Stimulated activated CD8-positive, alpha-beta memory T cell treated with anti-CD3 and anti-CD28 coated beads, Interleukin-15, amount 100 ng/mL, for 4 hours (primary cell): ENCODE measurements around the gene CUTA.

ENCODE experiments used
- DNase-seq, 2 donors: peaks; one replicate each; pipeline ENCODE4 v3.0.0-alpha.2; 2020; ENCODE audit warnings: low read depth in 2 of 2

CUTA gene

DNA sequence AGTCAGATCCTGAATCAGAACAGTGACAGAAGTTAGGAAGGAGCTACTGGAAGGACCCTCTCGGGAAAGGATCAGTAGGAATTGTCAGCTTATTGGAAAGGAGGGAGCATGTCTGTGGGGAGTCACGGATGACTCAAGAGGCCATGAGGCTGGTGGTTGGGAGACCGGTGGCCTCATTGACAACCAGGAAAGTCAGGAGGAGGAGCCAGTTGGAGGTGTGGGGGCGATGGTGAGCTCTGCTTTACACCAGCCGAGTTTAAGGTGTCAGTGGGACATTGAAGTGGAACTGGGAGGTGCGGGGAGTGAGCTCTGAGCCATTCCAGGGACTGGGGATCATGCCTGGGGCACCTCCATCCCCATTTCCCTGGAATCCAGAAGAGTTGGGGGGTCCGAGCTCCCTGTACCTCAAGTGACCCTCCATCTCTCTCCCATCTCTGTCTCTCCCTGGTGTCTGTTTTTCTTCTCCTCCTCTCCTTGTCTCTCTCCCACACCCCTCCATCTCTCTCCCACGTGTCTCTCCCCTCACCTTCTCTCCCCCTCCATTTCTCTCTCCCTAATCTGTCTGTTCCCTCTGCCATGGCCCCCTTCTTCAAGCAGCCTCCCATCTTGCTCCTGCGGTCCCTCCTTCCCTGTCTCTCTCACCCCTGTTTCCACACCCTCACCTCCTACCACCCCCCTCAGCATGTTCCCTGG is 22.2 kb upstream of the CUTA start:
- DNase-seq: no peak

DNA sequence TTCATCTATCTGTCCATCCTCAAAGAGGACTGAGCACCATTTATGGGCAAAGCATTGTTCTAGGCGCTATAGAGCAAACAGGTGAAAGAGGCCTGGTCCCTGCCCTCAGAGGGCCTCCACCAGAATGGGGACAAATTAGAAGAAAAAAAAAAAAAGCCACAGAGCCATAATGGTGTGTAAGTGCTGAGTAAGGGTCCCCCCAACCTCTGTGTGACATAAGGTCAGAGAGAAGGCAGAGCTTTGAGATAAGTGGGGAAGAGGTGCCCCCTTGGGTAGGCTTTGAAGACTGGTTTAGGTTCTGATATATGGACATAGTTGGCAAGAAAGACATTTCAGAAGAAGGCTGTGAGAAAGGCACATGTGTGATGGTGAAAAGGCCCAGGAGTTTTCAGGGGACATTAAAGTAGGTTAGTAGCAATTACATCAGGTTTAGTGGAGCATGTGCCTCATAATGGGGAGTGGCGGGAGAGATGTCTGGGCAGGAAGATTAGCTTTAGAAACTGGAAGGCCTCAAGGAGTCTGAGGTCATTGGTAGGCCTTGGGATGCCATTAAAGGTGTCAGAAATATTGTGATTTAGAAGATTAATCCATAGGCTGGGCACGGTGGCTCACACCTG is 21.2 kb upstream of the CUTA start:
- no peak for DNase-seq

DNA sequence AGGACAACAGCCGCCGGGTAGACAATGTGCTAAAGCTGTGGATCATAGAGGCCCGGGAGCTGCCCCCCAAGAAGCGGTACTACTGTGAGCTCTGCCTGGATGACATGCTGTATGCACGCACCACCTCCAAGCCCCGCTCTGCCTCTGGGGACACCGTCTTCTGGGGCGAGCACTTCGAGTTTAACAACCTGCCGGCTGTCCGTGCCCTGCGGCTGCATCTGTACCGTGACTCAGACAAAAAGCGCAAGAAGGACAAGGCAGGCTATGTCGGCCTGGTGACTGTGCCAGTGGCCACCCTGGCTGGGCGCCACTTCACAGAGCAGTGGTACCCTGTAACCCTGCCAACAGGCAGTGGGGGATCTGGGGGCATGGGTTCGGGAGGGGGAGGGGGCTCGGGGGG is 19.8 kb upstream of the CUTA start:
- DNase-seq: no peak

DNA sequence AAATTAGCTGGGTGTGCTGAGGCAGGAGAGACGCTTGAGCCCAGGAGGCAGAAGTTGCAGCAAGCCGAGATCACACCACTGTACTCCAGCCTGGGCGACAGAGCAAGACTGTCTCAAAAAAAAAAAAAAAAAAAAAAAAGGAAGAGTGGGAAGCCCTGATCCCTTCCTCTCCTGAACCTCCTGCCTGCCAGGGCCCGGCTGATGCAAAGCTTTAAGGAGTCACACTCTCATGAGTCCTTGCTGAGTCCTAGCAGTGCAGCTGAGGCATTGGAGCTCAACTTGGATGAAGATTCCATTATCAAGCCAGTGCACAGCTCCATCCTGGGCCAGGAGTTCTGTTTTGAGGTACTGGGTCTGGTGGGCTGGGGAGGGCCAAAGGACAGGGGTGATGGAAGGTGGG is 17.1 kb upstream of the CUTA start:
- DNase-seq: no peak

DNA sequence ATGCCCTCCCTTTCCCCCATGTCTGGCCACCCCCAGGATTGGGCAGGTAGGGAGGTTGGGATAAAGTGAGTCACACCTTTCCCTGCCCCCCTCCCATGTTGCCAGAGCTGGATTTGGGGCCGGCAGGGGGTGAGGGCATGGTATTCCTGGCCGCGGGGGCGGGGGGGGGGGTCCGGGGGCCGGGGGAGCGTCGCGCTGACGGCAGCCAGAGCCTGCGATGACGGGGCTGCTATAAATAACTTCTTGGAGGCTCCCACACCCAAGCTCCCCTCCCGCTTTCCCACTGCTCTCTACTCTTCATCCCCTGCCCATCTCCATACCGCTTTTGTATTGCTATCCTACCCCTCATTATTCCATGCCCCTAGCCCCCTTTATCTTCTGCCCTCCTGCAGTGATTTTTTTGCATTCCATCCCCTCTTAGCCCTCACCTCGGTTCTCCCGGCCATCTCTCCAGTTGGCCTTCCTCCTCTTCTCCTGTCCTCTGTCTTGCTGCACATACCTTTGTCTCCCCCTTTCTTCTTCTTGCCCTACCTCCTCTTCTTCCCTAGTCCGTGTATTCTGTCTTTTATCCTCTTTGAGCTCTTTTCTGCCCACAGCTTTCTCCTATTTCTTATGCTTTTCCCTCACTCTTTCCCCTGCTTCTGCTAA is 15.8 kb upstream of the CUTA start:
- no peak for DNase-seq

DNA sequence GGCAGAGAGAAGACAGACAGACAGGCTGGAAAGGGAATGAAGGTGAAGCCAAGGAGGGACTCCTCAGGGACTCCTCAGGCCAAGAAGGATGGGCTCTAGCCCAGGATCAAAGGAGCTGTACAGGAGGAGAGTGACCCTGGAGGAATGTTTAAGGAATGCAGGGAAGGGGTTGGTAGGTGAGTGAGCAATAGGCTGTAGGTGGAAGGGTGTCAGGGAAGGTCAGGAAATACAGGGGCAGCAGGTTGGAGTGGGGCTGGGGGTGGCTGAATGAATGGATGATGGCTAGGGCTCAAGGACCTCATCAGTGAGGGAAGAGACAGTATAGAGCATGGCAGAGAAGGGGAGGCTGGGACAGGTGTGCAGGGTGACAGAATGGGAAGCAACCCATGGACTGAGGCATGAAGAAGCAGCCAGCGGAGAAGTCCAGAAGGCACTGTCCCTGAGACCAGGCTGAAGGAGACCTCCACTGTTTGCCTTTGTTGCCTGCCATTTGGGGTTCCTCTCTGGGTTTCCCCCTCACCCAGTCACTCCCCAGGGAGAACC is 15.2 kb upstream of the CUTA start:
- no peak for DNase-seq

DNA sequence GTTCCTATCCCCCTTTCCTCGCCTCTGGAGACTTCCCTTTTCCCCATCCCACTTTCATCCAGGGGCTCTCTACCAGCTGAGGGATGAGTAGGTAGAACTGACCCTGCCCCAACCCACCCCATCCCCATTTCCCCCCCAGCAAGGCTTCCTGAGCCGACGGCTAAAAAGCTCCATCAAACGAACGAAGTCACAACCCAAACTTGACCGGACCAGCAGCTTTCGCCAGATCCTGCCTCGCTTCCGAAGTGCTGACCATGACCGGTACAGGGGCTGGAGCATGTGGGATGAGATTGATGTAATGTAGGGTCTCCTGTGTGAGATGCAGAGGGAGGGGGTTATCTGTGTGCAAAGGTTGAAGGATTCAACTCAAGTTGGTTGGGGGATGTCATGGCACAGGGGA is 14.6 kb upstream of the CUTA start:
- DNase-seq: no peak

DNA sequence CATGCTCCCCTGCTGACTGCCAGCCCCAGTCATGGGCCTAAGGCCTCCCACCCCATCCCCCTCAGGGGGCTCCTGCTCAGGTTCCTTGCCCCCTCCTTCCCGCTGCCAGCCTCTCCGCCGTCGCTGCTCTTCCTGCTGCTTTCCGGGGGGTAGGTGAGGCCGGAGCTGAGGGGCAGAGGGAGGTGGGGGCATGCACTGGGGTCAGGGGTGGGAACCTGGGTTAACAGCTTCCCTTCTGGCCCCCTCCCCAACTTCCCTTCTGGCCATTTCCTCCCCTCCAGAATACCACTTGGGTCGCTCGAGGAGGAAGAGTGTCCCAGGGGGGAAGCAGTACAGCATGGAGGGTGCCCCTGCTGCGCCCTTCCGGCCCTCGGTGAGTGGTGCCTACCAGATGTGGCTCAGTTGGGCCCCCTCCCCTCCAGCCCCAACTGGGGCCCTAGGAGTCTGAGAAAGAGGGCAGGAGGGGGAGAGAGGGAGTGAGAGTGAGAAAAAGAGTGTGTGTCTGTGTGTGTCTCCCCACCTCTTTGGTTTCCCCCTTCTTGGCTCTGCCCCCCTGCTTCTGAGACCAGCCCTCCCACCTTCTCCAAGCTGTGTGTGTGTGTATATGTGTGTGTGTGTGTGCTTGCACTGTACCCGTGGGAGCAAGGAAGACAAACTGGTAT is 14.1 kb upstream of the CUTA start:
- DNase-seq: no peak

DNA sequence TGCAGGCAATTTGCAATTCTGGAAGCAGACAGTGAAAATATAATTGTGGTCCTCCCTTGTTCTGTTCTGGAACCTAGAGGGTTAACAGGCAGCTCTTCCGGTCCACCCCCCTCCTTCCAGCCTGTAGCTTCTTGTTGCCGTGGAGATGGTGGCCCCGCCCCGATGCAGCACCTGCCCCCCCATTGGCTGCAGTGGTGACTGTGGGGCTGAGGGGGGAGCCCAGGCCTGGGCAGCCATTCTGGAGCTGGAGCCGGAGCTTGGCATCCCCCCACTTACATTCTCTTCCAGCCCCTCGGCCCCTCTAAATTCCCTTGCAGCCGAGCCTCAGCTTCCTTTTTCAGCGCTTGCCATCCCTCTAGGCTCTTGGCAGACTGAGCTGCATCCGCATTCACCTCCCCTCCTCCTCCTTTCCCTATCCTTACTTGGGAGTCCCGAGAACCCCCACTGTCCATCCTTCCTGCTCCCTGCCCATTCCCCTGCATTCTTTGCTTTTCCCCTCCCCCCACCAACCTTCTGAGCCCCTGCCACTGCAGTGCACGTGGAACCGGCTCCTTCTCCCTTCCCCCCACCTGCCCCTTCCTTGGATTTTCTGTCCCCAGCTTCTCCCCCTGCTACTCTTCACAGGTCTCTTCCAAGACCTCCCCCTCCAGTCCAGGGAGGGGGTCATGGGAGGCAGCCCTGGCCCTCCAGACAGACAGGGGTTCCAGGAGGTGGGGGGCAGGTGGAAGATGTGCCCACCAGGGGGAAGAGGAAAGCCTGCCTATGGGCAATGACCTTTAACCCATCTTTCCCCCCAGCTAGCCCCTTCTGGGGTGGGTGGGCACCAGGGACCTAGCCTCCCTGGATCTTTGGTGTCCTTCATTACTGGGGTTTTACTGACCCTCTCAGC is 13.3 kb upstream of the CUTA start:
- DNase-seq: peak; percentile 58 to 71

DNA sequence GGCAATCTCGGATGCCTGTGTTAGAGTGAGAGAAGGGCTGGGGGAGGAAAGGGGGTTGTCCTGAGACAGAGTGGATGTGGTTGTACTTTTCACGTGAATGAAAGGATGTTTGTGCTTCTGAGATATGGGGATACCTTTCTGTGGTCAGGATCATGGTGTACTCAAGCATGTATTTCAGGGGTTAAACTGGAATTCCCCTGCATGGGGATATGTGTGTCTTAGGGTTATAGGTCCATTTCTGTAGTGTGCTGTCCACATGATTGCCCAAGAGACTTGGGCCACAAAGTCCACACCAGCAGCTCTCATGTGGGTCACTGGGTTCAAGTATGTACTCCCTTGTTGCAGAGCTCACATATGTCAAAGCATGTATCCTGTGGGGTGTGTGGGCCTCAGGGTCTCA is 12.4 kb upstream of the CUTA start:
- no peak for DNase-seq

DNA sequence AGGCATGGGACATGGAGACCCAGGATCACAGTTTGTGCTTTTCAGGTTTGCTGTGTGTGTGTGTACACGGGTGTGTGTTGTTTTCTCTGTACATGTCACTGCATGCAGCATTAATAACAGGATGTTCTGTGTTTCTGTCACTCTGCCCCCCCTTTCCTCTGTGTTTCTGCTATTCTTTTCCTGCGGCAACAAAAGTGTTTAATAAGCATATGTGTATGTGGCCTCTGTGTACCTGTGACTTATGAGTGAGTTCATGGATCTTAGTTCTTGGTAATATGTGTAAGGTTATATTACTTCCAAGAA is 11.8 kb upstream of the CUTA start:
- DNase-seq: no peak

DNA sequence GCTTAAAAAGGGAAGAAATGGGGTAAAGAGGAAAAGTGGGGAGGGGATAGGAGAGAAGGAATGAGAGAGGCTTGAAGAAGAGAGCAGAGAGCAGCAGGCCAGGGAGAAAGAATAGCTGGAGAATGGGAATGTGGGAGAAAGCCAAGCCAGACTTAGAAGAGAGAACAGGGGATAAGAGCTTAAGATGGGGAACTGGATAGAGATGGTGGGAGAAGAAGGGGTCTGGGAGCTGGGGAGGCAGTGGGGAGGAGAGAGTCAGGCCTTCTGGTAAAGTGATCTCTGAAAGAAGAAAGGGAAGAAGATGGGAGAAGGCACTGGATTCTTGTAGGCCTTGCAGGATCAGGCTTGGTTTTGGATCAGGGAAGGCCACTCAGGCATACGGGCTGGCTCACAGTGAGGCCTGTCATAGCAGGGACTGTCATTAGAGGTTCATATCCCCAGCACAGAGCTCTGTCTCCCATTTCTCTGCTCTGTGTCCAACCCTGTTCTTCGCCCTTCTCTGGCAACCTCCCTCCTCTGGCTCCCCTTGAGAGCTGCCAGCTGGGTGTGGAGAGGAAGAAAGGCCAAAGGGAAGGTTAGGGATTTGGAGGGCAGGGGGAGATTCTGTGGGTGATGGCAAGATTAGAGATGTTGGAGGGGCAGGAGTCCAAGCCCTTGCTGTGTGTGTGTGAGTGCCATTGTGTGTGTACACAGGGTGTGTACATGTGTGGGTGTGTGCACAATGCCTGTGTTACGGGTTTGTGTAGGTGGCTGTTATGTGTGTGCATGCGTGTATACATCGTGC is 11.3 kb upstream of the CUTA start:
- DNase-seq: no peak

DNA sequence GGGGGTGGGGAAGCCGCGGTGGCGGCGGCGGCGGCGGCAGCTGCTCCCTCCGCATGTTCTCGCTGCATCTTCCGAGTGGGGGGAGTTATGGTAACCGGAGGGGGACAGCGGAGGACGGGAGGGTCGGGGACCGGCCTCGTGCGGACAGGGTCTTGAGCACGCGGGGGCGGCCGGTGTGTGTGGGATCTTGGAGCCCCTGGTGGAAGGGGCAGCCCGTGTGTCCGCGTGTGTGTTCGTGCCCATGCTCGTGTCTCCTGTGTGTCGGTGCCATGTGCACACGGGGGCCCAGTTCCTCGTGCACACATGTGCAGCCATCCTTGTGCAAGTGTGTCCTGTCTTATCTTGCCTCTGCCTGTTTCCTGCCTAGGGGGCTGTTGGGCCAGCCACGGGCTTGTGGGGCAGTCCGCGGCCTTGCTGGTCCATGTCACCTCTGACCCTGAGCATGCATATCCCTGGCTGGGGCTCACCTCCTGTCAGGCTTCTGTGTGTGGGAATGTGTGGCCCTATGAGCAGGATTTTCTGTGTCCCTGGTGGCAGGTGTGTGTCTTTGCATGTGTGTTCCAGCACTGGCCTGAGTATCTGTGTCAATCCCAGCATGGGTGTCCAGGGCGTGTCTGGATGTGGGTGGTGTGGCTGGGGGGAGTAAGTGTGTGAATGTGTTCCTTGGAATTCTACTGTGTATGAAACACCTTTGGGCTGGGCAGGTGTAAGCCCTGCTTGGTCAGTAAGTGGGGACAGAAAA is 10.5 kb upstream of the CUTA start:
- DNase-seq: no peak

DNA sequence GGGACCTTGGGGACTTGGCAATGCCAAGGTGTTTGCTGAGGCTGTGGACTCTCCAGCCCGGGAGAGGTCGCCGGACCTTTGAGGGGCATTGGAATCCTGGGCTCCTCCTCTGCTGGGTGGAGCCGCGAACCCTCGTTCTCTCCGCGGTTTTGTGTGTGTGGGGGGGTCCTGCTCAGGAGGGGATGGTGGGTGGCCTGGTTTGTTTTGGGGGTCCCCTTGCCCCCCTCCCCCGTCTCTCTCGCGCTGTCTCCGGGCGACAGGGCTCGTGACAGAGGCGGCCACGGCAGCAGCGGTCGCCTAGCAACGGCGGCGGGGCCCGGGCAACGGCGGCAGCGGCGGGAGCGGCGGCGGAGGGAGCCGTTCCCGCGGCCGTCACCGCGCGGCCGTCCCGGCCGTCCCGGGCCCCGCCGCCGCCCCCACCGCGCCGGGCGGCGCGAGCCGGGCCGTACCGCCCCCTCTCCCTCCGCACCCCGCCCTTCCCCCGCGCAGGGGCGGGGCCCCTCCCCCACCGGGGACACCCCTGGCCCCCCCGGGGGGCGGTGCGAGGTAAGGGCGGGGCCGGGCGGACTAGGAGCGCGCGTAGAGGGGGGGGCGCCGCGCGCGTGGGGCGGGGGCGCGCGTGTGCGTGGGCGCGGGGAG is 9.8 kb upstream of the CUTA start:
- DNase-seq: peak in 1 of 2 donors; percentile 50

DNA sequence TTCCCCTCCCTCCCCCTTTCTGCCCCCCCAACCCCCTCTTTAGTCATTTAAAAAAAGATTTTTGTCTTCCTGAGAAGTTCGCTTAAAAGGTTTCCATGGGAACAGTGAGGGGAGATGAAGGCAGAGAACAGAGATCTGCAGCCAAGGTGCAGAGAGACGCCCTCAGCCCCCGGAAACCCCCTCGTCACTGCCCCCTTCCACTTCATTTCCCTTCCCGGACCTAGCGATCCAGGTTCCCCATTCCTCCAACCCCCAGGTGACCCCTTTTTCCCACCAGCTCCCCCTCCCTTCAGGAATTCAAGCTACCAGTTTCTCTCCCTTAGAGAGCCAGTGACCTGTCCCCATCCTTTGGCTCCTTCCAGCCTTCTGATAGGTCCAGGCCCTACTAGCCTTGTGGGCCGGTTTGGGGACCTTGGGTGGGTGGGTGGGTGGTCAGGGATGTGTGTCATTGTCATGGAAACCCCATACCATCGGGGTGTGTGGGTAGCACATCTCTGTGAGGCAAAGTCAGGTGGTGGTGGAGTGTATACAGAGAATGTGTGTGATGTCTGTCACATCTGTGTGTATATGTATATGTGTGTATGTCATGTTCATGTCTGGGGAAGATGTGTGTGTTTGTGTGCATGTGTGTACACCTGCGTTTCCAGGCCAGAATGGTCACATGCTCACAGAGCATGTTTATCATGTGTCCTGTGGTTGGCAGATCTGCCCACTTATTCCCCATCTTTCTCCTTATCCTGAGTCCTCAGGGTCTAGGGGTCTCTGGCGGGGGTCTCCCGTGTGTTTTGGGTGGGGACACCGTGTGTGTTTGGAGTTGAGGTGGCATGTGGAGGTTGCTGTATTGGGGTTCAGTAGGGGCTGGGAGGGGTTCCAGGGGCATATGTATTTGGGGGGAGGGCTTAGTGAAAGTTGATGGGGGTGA is 8.9 kb upstream of the CUTA start:
- DNase-seq: no peak

DNA sequence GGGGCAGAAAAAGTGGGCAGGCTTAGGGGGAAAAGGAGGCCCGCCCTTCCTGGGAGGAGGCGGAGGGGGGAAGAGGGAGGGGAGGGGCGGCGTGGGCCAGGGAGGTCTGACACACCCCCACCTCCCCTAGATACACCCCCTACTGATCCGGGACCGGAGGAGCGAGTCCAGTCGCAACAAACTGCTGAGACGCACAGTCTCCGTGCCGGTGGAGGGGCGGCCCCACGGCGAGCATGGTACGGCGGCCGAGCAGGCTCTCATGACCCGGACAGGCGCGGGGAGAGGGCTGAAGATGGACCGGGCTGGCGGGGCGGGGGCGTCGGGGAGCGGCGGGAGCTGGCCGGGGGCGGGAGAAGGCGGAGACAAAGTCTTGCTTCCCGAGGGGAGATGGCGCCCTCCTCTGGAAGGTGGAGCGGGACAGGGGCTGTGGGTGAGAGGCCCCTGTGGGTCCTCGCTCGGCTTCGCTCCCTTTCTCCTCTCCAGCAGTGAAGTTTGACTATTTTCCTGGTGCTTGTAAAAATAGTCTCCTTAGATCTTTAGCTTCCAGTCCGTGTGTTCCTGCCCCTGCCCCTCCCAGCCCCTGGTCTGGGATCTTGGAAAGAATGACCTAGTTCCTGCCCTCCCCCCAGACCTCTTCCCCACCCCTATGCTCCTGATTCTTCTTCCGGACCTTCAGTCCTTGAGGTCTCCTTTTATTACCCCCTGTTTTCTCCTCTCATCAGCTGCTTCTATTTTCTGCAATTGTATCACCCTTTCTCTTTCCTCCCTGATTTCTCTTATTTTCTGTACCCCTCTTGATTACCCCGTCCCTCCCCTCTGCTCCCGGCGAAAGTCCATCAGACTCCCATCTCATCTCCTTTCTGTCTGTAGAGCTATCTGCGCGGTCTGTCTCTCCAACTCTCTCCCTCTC is 8.0 kb upstream of the CUTA start:
- peak; percentile 68 to 70 for DNase-seq

DNA sequence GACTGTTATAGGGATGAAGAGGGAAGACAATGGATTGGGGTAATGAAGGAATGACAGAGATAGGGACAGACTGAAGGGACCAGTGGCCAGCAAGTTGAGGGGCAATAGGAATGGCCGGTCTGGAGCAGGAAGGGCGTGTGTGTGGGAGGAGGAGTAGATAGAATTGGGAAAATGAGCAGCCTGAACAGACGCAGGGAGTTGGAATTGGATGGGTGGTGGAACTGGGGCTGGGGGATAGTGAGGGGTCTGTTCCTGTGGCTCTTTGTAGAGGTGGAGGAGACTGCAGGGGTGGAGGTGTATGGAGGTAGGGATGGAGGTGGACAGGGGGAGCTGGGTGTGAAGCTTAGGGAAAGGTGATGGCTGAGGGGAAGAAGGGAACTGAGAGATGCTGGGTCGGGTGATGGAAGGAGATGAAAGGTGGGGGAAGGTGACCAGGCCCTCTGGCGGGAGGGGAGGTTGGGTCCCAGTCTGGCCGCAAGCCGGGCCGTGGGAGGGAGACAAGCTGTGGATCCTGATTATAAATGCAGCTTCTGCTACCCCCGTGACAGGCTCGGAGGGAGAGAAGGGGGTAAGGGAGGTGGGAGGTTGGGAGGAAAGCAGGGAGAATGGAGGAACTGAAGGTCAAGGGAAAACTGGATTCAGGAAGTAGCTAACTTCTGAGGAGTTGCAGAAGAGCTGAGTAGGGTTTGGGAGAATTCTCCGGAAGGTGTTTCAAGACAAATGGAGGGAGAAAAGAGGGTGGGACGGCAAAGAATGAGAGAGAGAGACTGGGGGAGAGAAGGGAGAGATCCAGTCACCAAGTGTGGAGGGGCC is 7.2 kb upstream of the CUTA start:
- no peak for DNase-seq
